ENCODE data around the gene CHD5. TPM values are rescaled to one million over a fixed set of nuclear protein-coding genes. Genes with fewer than 3 reads are reported as not detected.

The CHD5 gene
- total RNA-seq, 4 donors from 2014 or later = 5.5 to 16.9 (median 12.0) TPM

DNA sequence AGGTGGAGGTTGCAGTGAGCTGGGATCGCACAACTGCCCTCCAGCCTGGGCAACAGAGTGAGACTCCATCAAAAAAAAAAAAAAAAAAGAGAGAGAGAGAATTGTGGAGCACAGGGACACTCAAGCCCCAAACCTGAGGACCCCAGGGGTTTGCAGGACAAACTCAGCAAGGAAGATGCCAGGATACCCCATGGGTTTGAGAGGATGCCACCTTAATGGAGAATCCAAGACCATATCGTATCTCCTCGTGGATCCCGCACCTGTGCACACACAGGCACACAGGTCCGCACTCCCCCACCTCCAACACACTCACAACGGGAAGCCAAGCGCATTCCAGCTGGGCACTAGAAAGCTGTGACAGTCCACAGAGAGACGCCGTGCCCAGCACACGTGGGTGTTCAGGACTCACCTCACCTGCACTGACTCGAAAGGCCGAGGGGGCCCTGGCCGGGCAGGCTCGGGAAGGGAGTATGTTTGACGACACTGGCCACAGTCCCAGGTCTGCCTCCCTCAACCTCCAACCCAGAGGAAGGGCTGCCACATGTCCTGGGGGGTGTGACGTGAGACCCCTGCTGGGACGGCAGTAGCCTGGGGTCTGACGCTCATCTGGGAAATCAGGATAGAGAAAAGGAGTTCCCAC lies 11.1 kb downstream of the CHD5 start:
- TF ChIP-seq POLR2AphosphoS5 (IDR thresholded peaks at IDR 0.05) (no peak), EP300 (IDR thresholded peaks at IDR 0.05) (no peak), POLR2A (IDR thresholded peaks at IDR 0.05; ENCODE audit: low read depth) (no peak)
- Histone ChIP-seq H3K9me3 (no peaks in the 10 kb centered on the region), H3K4me1 (peaks cover 0 to 16% (median 10%) of the 10 kb centered on the region in 4 donors), H3K4me3 (no peak overlapping the region), H3K27ac (replicated peaks in 1 of 4) (no peak overlapping the region), H3K27me3 (peaks cover 0 to 72% (median 3%) of the 10 kb centered on the region in 4 donors), H3K36me3 (no peaks in the 10 kb centered on the region)
- 76% methylated on average over 11 of the region's 18 CpGs for WGBS
- intact Hi-C loops (cut with DNase I) = no loop called here
- DNase-seq (ENCODE audit: extremely low spot score) = no peak

DNA sequence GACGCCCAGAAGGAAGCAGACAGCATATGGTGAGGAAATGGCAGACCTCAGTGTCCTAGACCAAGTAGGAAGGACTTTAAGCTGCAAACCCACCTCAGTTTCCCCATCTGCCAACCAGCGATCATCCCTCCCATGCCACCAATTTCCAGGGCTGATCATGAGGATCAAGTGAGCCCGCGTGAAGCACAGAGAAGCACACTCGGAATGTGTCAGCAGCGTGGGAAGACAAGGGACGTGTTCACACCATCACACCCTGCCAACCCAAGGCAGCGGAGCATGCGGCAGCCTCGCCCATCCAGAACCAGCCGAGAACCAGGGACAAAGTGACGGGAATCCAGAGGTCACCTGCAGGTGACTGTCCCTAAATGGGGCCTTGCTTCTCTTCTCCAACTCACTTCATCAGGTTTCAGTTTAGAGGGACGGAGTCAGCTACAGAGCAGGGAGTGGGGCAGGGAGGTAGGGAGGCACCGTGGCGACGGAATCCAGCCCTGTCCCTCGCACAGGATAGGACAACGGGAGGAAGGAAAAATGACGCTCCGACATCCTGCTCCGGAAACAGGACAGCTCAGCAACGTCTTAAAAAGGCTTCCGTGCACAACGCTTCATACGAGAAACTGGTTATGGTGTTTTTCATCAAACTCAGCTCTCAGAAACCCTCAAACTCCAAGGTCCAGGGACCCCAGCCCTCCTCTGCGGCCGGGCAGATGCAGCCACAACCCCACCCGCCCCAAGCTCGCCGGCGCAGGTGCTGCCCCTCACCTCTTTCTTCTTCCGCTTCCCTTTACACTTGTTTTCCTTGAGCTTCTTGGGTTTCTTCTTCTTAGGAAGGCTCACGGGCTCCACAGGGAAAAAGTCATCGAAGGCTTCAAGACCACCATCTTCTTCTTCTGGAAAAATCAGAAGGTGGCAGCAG lies 12.5 kb downstream of the CHD5 start:
- WGBS = 78% methylated on average over 34 of the region's 34 CpGs
- Histone ChIP-seq H3K4me1 (peaks cover 0 to 16% (median 10%) of the 10 kb centered on the region in 4 donors), H3K27ac (replicated peaks in 1 of 4) (no peak overlapping the region), H3K27me3 (peaks cover 0 to 74% (median 3%) of the 10 kb centered on the region in 4 donors), H3K4me3 (no peak overlapping the region), H3K9me3 (no peaks in the 10 kb centered on the region), H3K36me3 (no peaks in the 10 kb centered on the region)
- intact Hi-C loops (cut with DNase I) = no loop called here
- TF ChIP-seq POLR2AphosphoS5 (IDR thresholded peaks at IDR 0.05) (no peak), POLR2A (IDR thresholded peaks at IDR 0.05; ENCODE audit: low read depth) (no peak), EP300 (IDR thresholded peaks at IDR 0.05) (no peak)
- TF ChIP-seq, protein P1, sequence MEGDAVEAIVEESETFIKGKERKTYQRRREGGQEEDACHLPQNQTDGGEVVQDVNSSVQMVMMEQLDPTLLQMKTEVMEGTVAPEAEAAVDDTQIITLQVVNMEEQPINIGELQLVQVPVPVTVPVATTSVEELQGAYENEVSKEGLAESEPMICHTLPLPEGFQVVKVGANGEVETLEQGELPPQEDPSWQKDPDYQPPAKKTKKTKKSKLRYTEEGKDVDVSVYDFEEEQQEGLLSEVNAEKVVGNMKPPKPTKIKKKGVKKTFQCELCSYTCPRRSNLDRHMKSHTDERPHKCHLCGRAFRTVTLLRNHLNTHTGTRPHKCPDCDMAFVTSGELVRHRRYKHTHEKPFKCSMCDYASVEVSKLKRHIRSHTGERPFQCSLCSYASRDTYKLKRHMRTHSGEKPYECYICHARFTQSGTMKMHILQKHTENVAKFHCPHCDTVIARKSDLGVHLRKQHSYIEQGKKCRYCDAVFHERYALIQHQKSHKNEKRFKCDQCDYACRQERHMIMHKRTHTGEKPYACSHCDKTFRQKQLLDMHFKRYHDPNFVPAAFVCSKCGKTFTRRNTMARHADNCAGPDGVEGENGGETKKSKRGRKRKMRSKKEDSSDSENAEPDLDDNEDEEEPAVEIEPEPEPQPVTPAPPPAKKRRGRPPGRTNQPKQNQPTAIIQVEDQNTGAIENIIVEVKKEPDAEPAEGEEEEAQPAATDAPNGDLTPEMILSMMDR (IDR thresholded peaks at IDR 0.05) = no peak
- no peak for DNase-seq (ENCODE audit: extremely low spot score)

DNA sequence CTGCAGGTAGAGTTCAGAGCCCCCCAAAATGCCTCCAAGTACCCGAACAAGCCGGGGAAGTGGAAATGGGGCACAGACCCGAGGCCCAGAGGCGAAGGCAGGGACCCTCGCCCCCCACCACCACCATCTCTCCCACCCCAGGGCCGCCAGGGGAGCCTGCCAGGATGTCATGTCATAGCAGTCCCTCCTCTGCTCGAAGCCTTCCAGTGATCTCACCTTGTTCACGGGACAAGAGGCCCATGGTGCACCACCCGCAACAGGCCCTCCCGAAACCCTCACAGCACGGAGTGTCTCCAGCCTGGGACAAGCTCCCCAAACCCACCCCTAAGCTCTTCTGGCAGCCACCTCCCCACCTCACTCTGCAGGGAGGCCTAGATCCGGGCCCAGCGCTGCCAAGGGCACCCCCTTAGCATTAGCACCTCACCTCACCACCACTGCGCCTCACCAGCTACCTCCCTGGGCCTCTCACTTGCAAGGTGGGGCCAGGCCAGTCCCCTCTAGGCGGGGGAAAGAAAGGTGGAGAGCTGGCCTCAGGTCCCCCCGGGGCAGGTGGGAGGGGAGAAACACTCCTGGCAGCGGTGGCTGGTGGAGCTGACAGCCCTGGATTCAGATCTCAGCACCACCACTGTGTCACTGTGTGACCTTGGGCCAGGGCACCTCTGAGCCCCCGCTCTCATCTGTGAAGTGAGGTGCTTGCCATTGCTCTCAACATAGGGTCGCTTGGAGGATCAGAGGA lies 13.3 kb downstream of the CHD5 start:
- peaks cover 0 to 74% (median 3%) of the 10 kb centered on the region in 4 donors for H3K27me3 ChIP-seq
- TF ChIP-seq, protein P1 (IDR thresholded peaks at IDR 0.05) = no peak
- no peak for TF ChIP-seq EP300 (IDR thresholded peaks at IDR 0.05)
- TF ChIP-seq POLR2AphosphoS5 (IDR thresholded peaks at IDR 0.05) = no peak
- no peaks in the 10 kb centered on the region for H3K36me3 ChIP-seq
- WGBS = 73% methylated on average over 9 of the region's 19 CpGs
- H3K9me3 ChIP-seq = no peaks in the 10 kb centered on the region
- intact Hi-C loops (cut with DNase I) = no loop called here
- no peak for DNase-seq (ENCODE audit: extremely low spot score)
- H3K4me1 ChIP-seq = peaks cover 0 to 15% (median 10%) of the 10 kb centered on the region in 4 donors
- no peak overlapping the region for H3K4me3 ChIP-seq
- no peak overlapping the region for H3K27ac ChIP-seq (replicated peaks in 1 of 4)

DNA sequence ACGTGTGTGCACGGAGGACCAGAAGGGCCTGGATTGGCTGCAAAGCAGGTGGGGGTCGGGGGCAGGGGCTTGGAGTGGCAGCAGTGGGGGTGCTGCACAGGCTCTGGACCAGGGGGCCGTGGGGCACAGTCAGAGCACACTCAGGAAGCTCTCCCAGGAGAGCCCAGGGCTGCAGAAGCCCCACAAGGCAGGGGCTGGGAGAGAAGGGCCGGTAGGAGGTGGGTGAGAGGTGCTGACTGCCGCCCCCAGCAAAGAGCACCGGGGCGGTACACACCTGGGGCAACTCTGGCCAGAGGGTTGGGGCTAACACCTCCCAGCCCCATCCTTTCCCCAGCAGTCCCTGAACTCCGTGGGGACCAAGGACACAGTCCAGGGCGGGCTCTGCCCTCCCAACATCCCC lies 13.9 kb downstream of the CHD5 start:
- peaks cover 0 to 10% (median 7%) of the 10 kb centered on the region in 4 donors for H3K4me1 ChIP-seq
- H3K27me3 ChIP-seq = peaks cover 0 to 74% (median 3%) of the 10 kb centered on the region in 4 donors
- no peaks in the 10 kb centered on the region for H3K36me3 ChIP-seq
- H3K9me3 ChIP-seq = no peaks in the 10 kb centered on the region
- TF ChIP-seq EP300 (IDR thresholded peaks at IDR 0.05) (no peak), POLR2A (IDR thresholded peaks at IDR 0.05; ENCODE audit: low read depth) (no peak), POLR2AphosphoS5 (IDR thresholded peaks at IDR 0.05) (no peak)
- TF ChIP-seq, protein P1 (IDR thresholded peaks at IDR 0.05) = no peak
- intact Hi-C loops (cut with DNase I) = no loop called here
- H3K27ac ChIP-seq (replicated peaks in 1 of 4) = no peak overlapping the region
- H3K4me3 ChIP-seq = no peak overlapping the region
- WGBS = 75% methylated on average over 8 of the region's 10 CpGs
- DNase-seq (ENCODE audit: extremely low spot score) = no peak

Measured in esophagus muscularis mucosa (tissue), 4 donors.